HG03196 (cell line): Measurements from ENCODE around the gene SNX32.

Experiments
- ATAC-seq: cut with Tn5 transposase; IDR thresholded peaks from one replicate; pipeline ENCODE4 v1.9.1; 2021; ENCODE audit not compliant: unreplicated experiment

SNX32 gene

GRCh38 chr11:65796726-65797601, 36.8 kb upstream of the SNX32 start:
- ATAC-seq: no peak

- no peak for ATAC-seq
Observed at GRCh38 chr11:65797711-65798110, 36.1 kb upstream of the SNX32 start.

- ATAC-seq: no peak
Observed at GRCh38 chr11:65798882-65799281, 34.9 kb upstream of the SNX32 start.

GRCh38 chr11:65801153-65801987, 32.4 kb upstream of the SNX32 start:
- ATAC-seq: no peak

- ATAC-seq: peak; percentile 79
Observed at GRCh38 chr11:65802841-65803240, 30.9 kb upstream of the SNX32 start.

- ATAC-seq: no peak
Observed at GRCh38 chr11:65803797-65804492, 29.8 kb upstream of the SNX32 start.

GRCh38 chr11:65806979-65807378, 26.8 kb upstream of the SNX32 start:
- no peak for ATAC-seq

GRCh38 chr11:65808744-65809341, 24.9 kb upstream of the SNX32 start:
- no peak for ATAC-seq

- no peak for ATAC-seq
Observed at GRCh38 chr11:65809496-65809895, 24.3 kb upstream of the SNX32 start.

GRCh38 chr11:65810046-65810868, 23.5 kb upstream of the SNX32 start:
- ATAC-seq: no peak

- no peak for ATAC-seq
Observed at GRCh38 chr11:65811764-65812475, 21.8 kb upstream of the SNX32 start.

- no peak for ATAC-seq
Observed at GRCh38 chr11:65814131-65814985, 19.4 kb upstream of the SNX32 start.

GRCh38 chr11:65814986-65815565, 18.7 kb upstream of the SNX32 start:
- no peak for ATAC-seq

GRCh38 chr11:65816696-65817095, 17.1 kb upstream of the SNX32 start:
- no peak for ATAC-seq

GRCh38 chr11:65817312-65817834, 16.4 kb upstream of the SNX32 start:
- ATAC-seq: no peak

GRCh38 chr11:65817835-65818680, 15.7 kb upstream of the SNX32 start:
- ATAC-seq: peak; percentile 90

- ATAC-seq: no peak
Observed at GRCh38 chr11:65821107-65821506, 12.7 kb upstream of the SNX32 start.
